ENCODE data around the gene CPNE8.

The CPNE8 gene

GRCh38 chr12:38892976-38893375, 12.4 kb downstream of the CPNE8 start:
- DNase-seq: no peak

GRCh38 chr12:38892087-38892786, 13.2 kb downstream of the CPNE8 start:
- DNase-seq: peak; percentile 46

GRCh38 chr12:38890102-38890855, 15.1 kb downstream of the CPNE8 start:
- DNase-seq: no peak

GRCh38 chr12:38889297-38889815, 16.0 kb downstream of the CPNE8 start:
- no peak for DNase-seq

GRCh38 chr12:38887770-38888169, 17.6 kb downstream of the CPNE8 start:
- no peak for DNase-seq

GRCh38 chr12:38886931-38887330, 18.5 kb downstream of the CPNE8 start:
- no peak for DNase-seq

GRCh38 chr12:38886064-38886463, 19.3 kb downstream of the CPNE8 start:
- DNase-seq: no peak

GRCh38 chr12:38884666-38885065, 20.7 kb downstream of the CPNE8 start:
- no peak for DNase-seq

GRCh38 chr12:38883629-38884134, 21.7 kb downstream of the CPNE8 start:
- DNase-seq: no peak

GRCh38 chr12:38880288-38880687, 25.1 kb downstream of the CPNE8 start:
- DNase-seq: no peak

GRCh38 chr12:38878986-38879385, 26.4 kb downstream of the CPNE8 start:
- no peak for DNase-seq

- no peak for DNase-seq
Measured at GRCh38 chr12:38878333-38878705, 27.1 kb downstream of the CPNE8 start.

GRCh38 chr12:38875586-38876228, 29.7 kb downstream of the CPNE8 start:
- no peak for DNase-seq

GRCh38 chr12:38872561-38872960, 32.8 kb downstream of the CPNE8 start:
- DNase-seq: no peak

- no peak for DNase-seq
Measured at GRCh38 chr12:38872156-38872555, 33.2 kb downstream of the CPNE8 start.

- DNase-seq: no peak
Measured at GRCh38 chr12:38869036-38869435, 36.4 kb downstream of the CPNE8 start.

GRCh38 chr12:38850461-38850860, 54.9 kb downstream of the CPNE8 start:
- no peak for DNase-seq

- DNase-seq: no peak
Measured at GRCh38 chr12:38847247-38847646, 58.1 kb downstream of the CPNE8 start.

GRCh38 chr12:38844267-38844666, 61.1 kb downstream of the CPNE8 start:
- no peak for DNase-seq

GRCh38 chr12:38838056-38838850, 67.1 kb downstream of the CPNE8 start:
- no peak for DNase-seq

- no peak for DNase-seq
Measured at GRCh38 chr12:38831715-38832114, 73.7 kb downstream of the CPNE8 start.

GRCh38 chr12:38825006-38825405, 80.4 kb downstream of the CPNE8 start:
- DNase-seq: no peak

- peak; percentile 30 for DNase-seq
Measured at GRCh38 chr12:38823738-38824137, 81.7 kb downstream of the CPNE8 start.

All from activated CD4-positive, alpha-beta T cell treated with anti-CD3 and anti-CD28 coated beads, Interleukin-2, amount 50 U/mL, for 16 hours (primary cell).